Activated T-cell treated with anti-CD3 and anti-CD28 coated beads for 48 hours (primary cell): ENCODE results near the gene HLA-DQB2.
"Not testable (repeated sequence)": the region's sequence is repeated elsewhere in the genome, so short reads cannot be mapped to it uniquely, and the experiment has no call there.

Experiments
- DNase-seq: peaks from one replicate; pipeline ENCODE4 v3.0.0-alpha.2; 2020; ENCODE audit warnings: low read depth

The HLA-DQB2 gene

DNA sequence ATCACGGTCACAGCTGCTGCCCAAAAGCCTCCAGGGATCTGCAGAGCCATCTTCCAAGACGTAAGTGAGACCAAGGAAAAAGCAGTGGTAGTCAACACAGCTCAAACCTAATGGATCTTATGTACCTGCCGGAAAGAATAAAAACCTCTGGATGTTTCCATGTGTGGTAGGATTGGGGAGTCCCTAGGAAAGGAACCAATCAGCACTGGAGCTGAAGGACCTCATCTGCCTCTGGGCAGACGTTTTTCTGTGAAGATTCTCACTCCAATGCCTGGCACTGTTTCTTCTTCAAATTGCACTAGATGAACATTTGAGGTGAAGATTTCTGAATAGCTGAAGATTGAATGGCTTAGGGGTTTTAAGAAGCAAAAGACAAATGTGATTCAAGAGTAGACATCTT, at the start of gene HLA-DQB2:
Gene HLA-DQB2 (minus strand): TSS at position 112 of the 400 bp plus-strand sequence. CDS start 62 bp downstream, at position 50.
- DNase-seq, result no peak

GRCh38 chr6:32809171-32809570, 45.8 kb upstream of the HLA-DQB2 start:
- no peak for DNase-seq

- no peak for DNase-seq
Observed at GRCh38 chr6:32807020-32807580, 43.8 kb upstream of the HLA-DQB2 start.

GRCh38 chr6:32805404-32805803, 42.1 kb upstream of the HLA-DQB2 start:
- DNase-seq, result not testable (repeated sequence)

- no peak for DNase-seq
Observed at GRCh38 chr6:32803416-32803815, 40.1 kb upstream of the HLA-DQB2 start.

DNA sequence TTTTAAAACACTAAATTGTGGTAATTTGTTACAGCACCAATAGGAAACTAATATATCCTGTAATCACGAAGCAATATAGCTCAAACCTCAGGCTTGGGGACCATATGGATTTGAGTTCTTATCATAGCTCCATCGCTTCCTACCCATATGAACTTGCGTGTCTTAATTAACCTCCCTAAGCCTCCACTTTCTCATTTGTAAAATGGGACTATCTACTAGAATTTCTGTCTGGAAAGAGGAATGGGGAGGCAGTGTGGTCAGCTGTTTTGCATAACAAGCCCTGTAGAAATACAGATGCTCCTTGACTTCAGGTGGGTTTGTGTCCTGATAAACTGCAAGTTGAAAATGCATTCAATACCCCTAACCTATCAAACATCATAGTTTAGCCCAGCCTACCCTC, 36.4 kb upstream of the HLA-DQB2 start:
- no peak for DNase-seq

DNA sequence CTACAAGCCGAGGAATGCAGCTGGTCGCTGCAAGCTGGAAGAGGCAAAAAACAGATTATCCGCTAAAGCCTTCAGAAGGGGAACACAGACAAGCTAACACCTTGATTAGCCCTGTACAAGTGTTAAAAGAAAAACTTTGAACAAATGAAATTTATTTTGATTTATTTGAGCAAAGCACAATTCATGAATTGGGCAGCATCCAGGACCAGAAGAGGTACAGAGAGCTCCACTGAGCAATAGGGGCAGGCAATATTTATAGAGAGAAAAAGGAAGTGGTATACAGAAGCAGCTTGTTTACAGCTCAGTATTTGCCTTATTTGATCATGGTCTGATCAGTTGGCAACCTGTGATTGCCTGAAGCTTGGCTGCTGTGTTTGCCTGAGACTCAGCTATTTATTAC, 35.8 kb upstream of the HLA-DQB2 start:
- DNase-seq, result no peak

DNA sequence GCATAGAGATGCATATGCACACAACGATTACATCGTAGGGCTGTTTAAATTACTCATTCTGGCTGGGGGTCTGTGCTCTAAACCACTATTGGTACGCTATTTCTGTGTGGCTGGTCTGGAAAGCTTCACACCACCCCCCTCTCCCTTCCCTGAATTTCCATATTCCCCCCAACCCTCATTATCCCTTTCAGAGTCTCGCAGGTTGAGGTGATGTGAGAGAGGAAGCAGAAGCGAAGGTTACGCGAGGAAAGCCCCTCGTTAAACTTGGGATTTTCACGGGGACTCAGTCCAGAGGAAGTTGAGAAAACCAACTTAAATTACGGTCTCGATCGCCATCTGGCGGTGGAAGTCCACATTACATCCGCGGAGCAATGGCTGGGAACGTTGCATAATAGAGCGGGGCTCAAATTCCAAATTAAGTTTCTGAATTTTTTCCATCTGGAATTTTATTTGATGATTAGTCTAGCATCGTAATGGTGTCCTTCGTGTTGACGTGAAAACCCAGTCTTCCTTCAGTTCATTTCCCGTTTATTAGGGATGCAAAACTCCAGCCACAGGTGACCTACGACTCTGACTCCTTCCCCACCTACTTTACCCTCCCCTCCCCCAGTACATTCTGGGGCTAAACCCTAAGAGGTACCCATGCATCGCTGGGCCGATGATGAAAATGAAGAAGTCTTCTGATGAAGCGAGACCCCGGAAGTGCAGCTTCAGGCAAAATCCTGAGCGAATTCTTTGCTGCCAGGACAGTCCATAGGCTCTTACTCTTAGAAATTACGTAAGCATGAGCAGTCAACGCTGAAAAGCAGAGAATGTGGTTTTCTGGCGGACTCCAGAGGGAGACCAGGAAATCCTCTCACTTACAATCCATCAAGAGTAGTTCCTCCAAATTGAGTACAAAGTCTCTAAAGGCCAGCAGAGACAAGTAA, 33.8 kb upstream of the HLA-DQB2 start:
- peak; percentile 59 for DNase-seq

DNA sequence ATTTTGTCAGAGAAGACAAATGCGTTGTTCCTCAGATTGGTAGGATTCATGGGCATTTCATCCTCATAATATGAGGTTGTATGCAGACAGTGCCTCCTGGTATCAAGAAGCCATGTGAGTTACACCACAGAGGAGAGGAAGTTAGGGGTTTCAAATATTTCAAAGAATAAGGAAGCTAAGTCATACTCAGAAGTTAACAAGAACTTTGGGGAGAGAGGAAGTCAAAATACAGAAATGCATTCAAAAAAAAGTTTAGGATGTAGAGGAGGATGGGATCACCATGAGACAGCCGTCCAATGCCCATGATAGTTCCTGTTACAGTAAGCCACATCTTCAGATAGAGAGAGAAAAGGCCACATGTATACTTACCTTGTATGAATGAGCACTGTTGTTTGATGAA, 31.2 kb upstream of the HLA-DQB2 start:
- DNase-seq, result no peak

DNA sequence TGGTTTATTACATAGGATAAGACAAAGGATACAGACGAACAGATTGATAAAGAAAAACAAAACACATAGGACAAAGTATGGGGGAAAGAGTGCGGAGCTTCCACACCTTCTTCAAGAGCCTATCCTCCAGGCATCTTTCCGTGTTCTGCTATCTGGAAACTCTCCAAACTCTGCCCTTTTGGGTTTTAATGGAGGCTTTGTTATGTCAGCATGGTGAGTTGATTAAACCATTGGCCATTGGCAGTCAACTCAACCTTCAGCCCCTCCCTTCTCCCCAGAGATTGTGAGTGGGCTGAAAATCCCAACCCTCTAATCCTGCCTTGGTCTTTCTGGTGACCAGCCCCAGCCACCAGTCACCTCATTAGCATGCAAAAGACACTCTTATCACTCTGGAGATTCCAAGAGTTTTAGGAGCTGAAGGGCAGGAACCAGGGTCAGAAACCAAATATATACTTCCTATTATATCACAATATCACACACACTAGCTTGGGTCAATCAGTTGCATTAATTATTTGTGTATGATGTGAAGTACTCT, 29.6 kb upstream of the HLA-DQB2 start:
- no peak for DNase-seq

DNA sequence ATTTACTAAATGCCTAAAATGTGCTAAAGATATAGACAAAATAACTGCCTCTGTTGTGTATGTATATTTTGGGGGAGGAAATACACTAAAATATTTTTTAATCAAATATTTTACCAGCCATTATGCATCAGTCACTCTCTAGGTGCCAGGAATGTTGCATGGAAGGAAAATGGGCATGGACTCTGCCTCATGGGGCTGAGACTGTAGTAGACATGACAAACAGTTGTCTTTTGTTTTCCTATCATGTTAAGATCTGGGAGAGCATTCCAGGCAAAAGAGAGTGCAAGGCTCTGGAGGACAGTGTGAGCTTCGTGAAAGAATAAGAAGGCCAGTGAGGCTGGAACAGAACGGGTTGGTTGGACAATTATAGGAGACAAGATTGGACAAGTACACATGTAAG, 27.0 kb upstream of the HLA-DQB2 start:
- DNase-seq, result no peak

DNA sequence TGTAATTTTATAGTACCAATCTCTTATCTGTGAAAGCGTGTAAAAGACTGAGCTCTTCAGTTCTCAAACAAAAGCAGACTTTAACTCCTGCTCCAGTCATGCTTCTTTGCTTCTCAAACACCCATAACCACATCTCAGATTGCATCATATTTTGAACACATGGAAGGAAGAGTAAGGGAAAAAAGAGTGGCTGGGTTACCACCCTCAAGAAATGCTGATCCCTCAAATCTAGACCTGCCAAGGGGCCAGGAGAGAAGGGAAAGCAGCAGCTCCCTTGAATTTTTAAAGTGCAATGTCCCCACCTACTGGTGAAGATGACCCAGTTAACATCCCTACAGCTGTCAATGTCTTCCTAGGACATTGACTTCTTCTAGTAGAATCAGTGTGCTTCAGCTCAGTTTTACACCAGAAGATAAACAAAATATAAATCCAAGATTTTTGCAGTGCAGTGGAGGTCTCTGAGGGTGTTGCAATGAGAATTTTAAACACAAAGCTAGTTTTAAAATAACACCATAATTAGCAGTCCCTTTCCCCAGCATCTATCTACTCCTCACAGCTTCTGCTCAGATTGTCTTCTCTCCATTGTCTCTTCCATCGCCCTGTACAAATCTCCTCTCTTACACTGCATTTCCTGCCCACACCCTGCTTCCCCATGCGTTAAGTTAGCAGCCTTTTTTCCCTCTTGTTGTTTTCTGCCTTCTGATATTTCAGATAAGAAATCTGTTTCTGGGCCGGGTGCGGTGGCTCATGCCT, 22.6 kb upstream of the HLA-DQB2 start:
- DNase-seq, result no peak

DNA sequence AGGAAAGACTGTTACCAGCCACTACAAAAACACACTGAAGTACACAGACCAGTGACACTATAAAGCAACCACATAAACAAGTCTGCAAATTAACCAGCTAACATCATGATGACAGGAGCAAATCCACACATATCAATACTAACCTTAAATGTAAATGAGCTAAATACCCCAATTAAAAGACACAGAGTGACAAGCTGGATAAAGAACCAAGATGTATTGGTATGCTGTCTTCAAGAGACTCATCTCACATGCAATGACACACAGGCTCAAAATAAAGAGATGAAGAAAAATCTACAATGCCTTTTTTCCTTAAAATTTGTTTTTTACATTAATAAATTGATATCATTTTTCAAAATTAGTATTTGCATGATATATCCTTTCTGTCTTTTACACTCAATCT, 19.6 kb upstream of the HLA-DQB2 start:
- not testable (repeated sequence) for DNase-seq

- no peak for DNase-seq
Observed at GRCh38 chr6:32779036-32779435, 15.7 kb upstream of the HLA-DQB2 start.

DNA sequence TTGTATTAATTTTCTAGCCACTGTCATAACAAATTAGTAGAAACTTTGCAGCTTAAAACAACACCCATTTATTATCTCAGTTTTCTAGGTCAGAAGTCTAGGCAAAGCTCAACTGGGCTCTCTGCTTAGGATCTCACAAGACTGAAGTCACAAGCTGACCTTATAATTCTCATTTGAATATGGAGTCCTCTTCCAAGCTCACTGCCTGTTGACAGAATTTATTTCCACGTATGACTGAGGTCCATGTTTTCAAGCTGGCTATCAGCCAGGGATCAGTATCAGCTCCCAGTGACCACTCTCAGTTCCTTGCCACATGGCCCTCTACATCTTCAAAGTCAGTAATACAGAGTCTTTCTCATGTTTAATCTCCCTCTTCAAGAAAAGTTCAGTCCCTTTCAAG, 11.7 kb upstream of the HLA-DQB2 start:
- no peak for DNase-seq

GRCh38 chr6:32774426-32774825, 11.1 kb upstream of the HLA-DQB2 start:
- DNase-seq, result no peak

DNA sequence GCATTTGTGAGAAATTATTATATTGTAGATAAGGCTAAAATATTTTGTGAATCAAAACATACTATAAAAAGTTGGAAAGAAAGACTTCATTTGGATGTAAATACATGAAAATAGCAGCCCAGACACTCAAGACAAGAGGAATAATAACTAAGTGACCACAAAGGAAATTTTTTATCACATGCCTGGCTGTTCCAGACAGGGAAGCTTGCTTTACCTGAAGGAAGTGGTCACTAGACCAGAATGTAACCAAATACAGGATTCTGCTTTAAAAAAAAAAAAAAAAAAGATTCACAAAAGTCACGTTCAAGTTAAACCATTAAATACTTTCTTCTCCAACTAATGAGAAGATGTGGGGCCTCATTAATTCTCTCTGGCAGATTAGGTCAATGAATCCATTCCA, 9.3 kb upstream of the HLA-DQB2 start:
- DNase-seq, result no peak

- DNase-seq, result no peak
Observed at GRCh38 chr6:32764048-32764447, 716 bp upstream of the HLA-DQB2 start.

DNA sequence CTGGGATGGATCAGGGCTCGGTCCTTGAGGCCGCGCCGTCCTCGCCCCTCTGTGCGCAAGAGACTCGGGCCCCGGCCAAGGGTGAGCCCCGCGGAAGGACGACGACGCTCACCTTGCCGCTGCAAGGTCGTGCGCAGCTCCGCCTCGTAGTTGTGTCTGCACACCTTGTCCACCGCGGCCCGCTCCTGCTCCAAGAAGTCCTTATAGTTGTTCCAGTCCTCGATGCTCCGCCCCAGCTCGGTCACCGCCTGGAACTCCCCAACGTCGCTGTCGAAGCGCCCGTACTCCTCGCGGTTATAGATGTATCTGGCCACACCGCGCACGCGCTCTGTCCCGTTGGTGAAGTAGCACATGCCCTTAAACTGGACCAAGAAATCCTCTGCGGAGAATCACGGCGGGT, 1.8 kb downstream of the HLA-DQB2 start:
- DNase-seq, result no peak

DNA sequence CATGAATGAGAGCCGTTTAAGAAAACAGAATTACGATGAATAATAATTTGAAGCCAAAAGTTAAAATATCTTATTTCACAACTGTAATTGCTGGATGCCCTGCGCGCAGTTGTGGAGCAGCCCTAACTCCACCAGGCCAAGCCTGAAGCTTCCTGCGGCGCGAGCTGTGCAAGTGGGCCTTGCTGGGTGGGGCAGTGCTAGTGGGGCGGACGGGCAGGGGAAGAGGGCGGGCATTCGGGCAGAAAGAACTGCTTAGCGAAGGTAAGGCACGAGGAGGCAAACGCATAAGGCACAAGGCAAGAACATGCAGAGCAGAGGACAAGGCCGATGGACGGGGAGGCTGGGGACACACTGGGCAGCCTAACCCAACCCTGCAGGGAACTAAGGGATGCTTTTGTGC, 2.3 kb downstream of the HLA-DQB2 start:
- DNase-seq, result no peak

DNA sequence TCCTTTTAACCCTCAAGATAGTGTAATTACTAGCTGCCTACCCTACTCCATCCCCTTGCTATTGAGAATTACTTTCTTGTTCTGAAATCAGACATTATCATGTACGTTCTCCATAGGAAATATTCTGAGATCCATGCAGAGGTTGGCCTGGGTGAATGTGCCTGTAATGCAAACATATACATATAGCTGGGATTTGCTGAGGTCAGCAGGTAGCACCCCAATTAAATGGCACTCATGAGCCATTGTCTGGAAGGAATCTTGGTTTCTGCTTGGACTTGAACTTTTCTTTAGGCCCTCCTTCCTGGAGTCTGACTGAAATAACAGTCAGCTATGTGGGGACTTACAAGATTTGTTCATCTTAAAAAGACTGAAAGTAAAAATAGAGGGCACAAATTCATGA, 3.7 kb downstream of the HLA-DQB2 start:
- no peak for DNase-seq

DNA sequence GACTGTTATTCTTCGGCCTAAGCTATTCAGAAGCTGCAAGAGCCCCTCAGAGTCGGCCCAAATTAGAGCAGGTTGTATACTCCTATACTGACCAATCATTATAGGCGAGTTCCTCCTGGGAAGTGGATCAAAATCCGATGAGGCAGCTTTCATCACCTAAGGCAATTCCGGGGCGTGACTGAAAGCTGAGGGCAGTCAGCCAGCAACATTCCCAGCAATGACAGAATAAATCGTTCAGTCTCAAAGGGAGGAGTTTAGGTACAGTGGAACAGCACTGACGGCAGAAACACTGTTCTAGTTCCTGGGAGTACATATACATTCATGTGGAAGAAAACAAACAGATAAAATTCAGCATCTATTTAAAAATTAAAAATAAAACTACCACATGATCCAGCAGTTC, 10.8 kb downstream of the HLA-DQB2 start:
- no peak for DNase-seq

DNA sequence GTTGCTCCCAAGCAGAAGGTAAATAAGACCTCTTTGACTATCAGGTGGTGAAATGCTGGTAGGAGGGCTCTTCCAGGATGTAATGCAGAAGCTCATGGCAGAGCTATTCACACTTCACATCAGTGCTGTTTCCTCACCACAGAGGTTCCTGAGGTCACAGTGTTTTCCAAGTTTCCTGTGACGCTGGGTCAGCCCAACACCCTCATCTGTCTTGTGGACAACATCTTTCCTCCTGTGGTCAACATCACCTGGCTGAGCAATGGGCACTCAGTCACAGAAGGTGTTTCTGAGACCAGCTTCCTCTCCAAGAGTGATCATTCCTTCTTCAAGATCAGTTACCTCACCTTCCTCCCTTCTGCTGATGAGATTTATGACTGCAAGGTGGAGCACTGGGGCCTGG, 17.7 kb downstream of the HLA-DQB2 start:
- DNase-seq, result not testable (repeated sequence)
